ENCODE measurements around the gene SDK1. TPM values are rescaled to one million over a fixed set of nuclear protein-coding genes. Genes with fewer than 3 reads are reported as not detected.

The SDK1 gene
- total RNA-seq, 2 experiments from 2014 or later, result 0.25 to 0.78 TPM

DNA sequence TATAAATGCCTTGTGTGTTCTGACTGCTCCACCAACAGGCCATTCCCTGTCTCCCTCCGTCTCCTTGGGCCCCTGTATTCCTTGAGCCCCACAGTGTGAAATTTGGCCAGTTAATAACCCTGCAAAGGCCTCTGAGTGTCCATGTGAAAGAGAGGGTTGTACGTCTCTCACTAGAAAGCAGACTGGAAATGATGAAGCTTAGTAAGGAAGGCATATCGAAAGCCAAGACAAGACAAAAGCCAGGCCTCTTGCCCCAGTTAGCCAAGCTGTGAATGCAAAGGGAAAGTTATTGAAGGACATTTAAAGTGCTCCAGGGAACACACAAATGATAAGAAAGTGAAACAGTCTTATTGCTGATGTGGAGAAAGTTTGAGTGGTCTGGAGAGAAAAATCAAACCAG is 680.2 kb downstream of the SDK1 start:
- H3K4me1 Mint-ChIP-seq (ENCODE audit: low read depth), result no peaks in the 10 kb centered on the region
- intact Hi-C loops (cut with micrococcal nuclease), result no loop called here
- no peaks in the 10 kb centered on the region for H3K36me3 Mint-ChIP-seq (ENCODE audit: low read depth)
- no peaks in the 10 kb centered on the region for H3K27me3 Mint-ChIP-seq
- DNase-seq, result no peak
- no peak overlapping the region for H3K4me3 Mint-ChIP-seq
- no peaks in the 10 kb centered on the region for H3K9me3 Mint-ChIP-seq
- no peak for ATAC-seq
- TF ChIP-seq, protein P1, sequence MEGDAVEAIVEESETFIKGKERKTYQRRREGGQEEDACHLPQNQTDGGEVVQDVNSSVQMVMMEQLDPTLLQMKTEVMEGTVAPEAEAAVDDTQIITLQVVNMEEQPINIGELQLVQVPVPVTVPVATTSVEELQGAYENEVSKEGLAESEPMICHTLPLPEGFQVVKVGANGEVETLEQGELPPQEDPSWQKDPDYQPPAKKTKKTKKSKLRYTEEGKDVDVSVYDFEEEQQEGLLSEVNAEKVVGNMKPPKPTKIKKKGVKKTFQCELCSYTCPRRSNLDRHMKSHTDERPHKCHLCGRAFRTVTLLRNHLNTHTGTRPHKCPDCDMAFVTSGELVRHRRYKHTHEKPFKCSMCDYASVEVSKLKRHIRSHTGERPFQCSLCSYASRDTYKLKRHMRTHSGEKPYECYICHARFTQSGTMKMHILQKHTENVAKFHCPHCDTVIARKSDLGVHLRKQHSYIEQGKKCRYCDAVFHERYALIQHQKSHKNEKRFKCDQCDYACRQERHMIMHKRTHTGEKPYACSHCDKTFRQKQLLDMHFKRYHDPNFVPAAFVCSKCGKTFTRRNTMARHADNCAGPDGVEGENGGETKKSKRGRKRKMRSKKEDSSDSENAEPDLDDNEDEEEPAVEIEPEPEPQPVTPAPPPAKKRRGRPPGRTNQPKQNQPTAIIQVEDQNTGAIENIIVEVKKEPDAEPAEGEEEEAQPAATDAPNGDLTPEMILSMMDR (IDR thresholded peaks at IDR 0.05), result no peak
- ChIA-PET POLR2A (no interaction called here), CTCF (no interaction called here)
- no peak overlapping the region for H3K27ac Mint-ChIP-seq

DNA sequence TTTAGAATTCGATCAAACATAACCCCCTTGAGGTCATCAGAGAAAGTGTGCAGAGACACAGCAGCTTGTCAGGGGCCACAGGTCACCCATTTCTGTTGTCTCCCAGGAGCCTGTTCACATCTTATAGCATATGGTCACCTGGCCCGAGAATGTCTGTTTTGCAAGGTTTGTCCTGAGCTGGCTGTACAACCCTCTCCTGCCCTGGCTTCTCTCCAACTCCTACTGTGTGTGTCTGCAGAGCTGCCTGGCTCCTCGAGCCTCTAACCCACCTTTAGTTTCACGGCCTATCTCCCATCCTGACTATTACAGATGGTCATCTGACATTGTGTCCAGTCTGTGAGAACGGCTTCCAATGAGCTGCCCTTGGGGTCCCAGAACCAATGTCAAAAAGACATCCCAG is 683.4 kb downstream of the SDK1 start:
- Mint-ChIP-seq H3K4me3 (no peak overlapping the region), H3K36me3 (ENCODE audit: low read depth) (no peaks in the 10 kb centered on the region), H3K4me1 (ENCODE audit: low read depth) (no peaks in the 10 kb centered on the region), H3K9me3 (no peaks in the 10 kb centered on the region), H3K27me3 (no peaks in the 10 kb centered on the region), H3K27ac (no peak overlapping the region)
- POLR2A ChIA-PET, result no interaction called here
- intact Hi-C loops (cut with micrococcal nuclease), result no loop called here
- no peak for ATAC-seq
- CTCF ChIA-PET, result no interaction called here
- no peak for DNase-seq
- TF ChIP-seq, protein P1 (IDR thresholded peaks at IDR 0.05), result no peak

DNA sequence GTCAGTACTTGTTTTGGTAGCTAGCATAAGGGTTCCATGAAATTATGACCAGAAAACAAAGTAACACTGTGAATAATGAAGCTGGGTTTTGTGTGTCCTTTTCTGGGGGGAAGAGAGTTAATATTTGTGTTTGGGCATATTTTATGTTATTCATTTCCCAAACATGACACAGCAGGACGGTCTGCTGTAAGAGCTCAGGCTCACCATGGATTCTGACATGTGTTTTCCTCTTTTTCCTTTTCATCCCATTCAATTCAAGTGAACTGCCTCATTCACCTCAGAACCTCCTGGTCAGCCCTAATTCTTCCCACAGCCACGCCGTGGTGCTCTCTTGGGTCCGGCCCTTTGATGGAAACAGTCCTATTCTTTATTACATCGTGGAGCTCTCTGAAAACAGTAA is 685.9 kb downstream of the SDK1 start:
- intact Hi-C loops (cut with micrococcal nuclease), result no loop called here
- no peak overlapping the region for H3K27ac Mint-ChIP-seq
- no peak for DNase-seq
- POLR2A ChIA-PET, result no interaction called here
- no peak for ATAC-seq
- no peaks in the 10 kb centered on the region for H3K4me1 Mint-ChIP-seq (ENCODE audit: low read depth)
- TF ChIP-seq, protein P1 (IDR thresholded peaks at IDR 0.05), result no peak
- CTCF ChIA-PET, result no interaction called here
- no peaks in the 10 kb centered on the region for H3K27me3 Mint-ChIP-seq
- H3K4me3 Mint-ChIP-seq, result no peak overlapping the region
- H3K9me3 Mint-ChIP-seq, result no peaks in the 10 kb centered on the region
- no peaks in the 10 kb centered on the region for H3K36me3 Mint-ChIP-seq (ENCODE audit: low read depth)

DNA sequence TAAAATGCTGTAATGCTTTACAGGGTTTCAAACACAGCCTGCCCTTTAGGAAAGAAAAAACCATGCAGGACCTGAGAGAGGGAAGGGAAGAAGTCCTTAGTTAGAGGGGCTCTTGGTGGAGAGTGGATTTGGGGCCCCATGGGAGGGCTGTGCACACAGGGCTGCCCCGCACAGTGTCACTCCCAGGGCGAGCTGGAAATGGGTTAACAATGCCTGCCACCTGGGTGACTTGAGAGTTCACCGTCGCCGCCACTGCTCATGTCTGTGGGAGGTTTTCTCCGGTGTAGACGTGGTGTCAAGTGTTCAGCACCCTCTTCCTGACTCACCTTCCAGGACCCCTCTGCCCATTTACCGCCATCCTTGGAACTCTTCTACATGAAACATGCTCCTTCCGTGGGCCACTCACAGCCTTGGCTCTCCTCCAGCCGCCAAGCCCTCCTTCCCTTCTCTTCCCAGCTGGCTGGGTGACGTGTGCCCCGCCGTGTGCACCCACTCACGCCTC is 686.4 kb downstream of the SDK1 start:
- CTCF ChIA-PET, result no interaction called here
- POLR2A ChIA-PET, result no interaction called here
- Mint-ChIP-seq H3K36me3 (ENCODE audit: low read depth) (no peaks in the 10 kb centered on the region), H3K4me3 (no peak overlapping the region), H3K9me3 (no peaks in the 10 kb centered on the region), H3K27ac (no peak overlapping the region), H3K4me1 (ENCODE audit: low read depth) (no peaks in the 10 kb centered on the region), H3K27me3 (no peaks in the 10 kb centered on the region)
- TF ChIP-seq, protein P1 (IDR thresholded peaks at IDR 0.05), result no peak
- ATAC-seq (no peak), DNase-seq (no peak)
- intact Hi-C loops (cut with micrococcal nuclease), result no loop called here

DNA sequence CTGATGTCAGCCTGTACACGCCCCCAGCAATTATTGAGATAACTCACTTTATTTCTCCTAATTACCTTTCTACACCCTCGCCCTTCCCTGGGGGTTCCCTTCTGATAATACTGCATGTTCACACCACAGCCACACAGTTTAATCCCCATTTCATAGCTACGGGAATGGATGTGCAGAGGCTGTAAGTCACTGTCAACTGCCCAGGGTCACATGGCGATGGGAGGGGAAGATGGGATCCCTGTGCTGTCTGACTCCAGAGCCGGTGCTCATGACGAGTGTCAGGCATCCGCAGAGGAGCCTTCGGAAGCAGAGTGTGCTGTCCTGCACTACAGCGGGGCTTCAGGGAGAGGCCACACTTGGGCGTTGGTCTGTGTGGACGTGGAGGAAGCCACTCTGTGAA is 688.7 kb downstream of the SDK1 start:
- intact Hi-C loops (cut with micrococcal nuclease), result no loop called here
- no peak for ATAC-seq
- no peak for DNase-seq
- H3K27ac Mint-ChIP-seq, result no peak overlapping the region
- no peaks in the 10 kb centered on the region for H3K9me3 Mint-ChIP-seq
- H3K27me3 Mint-ChIP-seq, result no peaks in the 10 kb centered on the region
- H3K4me3 Mint-ChIP-seq, result no peak overlapping the region
- TF ChIP-seq, protein P1 (IDR thresholded peaks at IDR 0.05), result no peak
- ChIA-PET CTCF (no interaction called here), POLR2A (no interaction called here)
- no peaks in the 10 kb centered on the region for H3K4me1 Mint-ChIP-seq (ENCODE audit: low read depth)
- no peaks in the 10 kb centered on the region for H3K36me3 Mint-ChIP-seq (ENCODE audit: low read depth)

Data from activated CD8-positive, alpha-beta T cell treated with anti-CD3 and anti-CD28 coated beads for 36 hours (primary cell).